ENCODE measurements around the gene COMMD6.
"Not testable (repeated sequence)": the region's sequence is repeated elsewhere in the genome, so short reads cannot be mapped to it uniquely, and the experiment has no call there.

COMMD6 gene

GRCh38 chr13:75537401-75538365 lies at the start of gene COMMD6:
Gene COMMD6, minus strand, starts transcription at chr13:75537841. Its CDS starts 36 bp downstream, at chr13:75537805.
- peak; percentile 90 for DNase-seq (ENCODE audit: low spot score)

GRCh38 chr13:75585153-75585552 lies 47.5 kb upstream of the COMMD6 start:
- no peak for DNase-seq (ENCODE audit: low spot score)

- no peak for DNase-seq (ENCODE audit: low spot score)
These were observed 45.5 kb upstream of the COMMD6 start for GRCh38 chr13:75583091-75583490.

- no peak for DNase-seq (ENCODE audit: low spot score)
These were observed 44.4 kb upstream of the COMMD6 start for GRCh38 chr13:75581874-75582640.

- DNase-seq (ENCODE audit: low spot score) = no peak
These were observed 41.9 kb upstream of the COMMD6 start for GRCh38 chr13:75579529-75579928.

- DNase-seq (ENCODE audit: low spot score) = no peak
These were observed 31.9 kb upstream of the COMMD6 start for GRCh38 chr13:75569576-75569975.

GRCh38 chr13:75566658-75567057 lies 29.0 kb upstream of the COMMD6 start:
- no peak for DNase-seq (ENCODE audit: low spot score)

GRCh38 chr13:75558145-75558840 lies 20.7 kb upstream of the COMMD6 start:
- no peak for DNase-seq (ENCODE audit: low spot score)

GRCh38 chr13:75556961-75557360 lies 19.3 kb upstream of the COMMD6 start:
- DNase-seq (ENCODE audit: low spot score) = no peak

- no peak for DNase-seq (ENCODE audit: low spot score)
These were observed 18.2 kb upstream of the COMMD6 start for GRCh38 chr13:75555836-75556235.

GRCh38 chr13:75554981-75555380 lies 17.3 kb upstream of the COMMD6 start:
- no peak for DNase-seq (ENCODE audit: low spot score)

GRCh38 chr13:75554464-75554863 lies 16.8 kb upstream of the COMMD6 start:
- DNase-seq (ENCODE audit: low spot score) = no peak

GRCh38 chr13:75550159-75550567 lies 12.5 kb upstream of the COMMD6 start:
- DNase-seq (ENCODE audit: low spot score) = peak; percentile 53

GRCh38 chr13:75549262-75550158 lies 11.9 kb upstream of the COMMD6 start, which contains the start of gene UCHL3:
Gene UCHL3, plus strand, starts transcription at chr13:75549791. Its CDS starts 30 bp downstream, at chr13:75549821.
- DNase-seq (ENCODE audit: low spot score) = peak; percentile 97

- DNase-seq (ENCODE audit: low spot score) = no peak
These were observed 10.3 kb upstream of the COMMD6 start for GRCh38 chr13:75547917-75548316.

- DNase-seq (ENCODE audit: low spot score) = not testable (repeated sequence)
These were observed 7.7 kb upstream of the COMMD6 start for GRCh38 chr13:75545386-75545785.

- DNase-seq (ENCODE audit: low spot score) = peak; percentile 68
These were observed 7.2 kb upstream of the COMMD6 start for GRCh38 chr13:75544681-75545330.

- DNase-seq (ENCODE audit: low spot score) = no peak
These were observed 4.3 kb upstream of the COMMD6 start for GRCh38 chr13:75541961-75542360.

GRCh38 chr13:75541287-75541686 lies 3.6 kb upstream of the COMMD6 start:
- DNase-seq (ENCODE audit: low spot score) = no peak

GRCh38 chr13:75533861-75534260 lies 3.8 kb downstream of the COMMD6 start:
- DNase-seq (ENCODE audit: low spot score) = no peak

- no peak for DNase-seq (ENCODE audit: low spot score)
These were observed 7.1 kb downstream of the COMMD6 start for GRCh38 chr13:75530549-75530961.

Measured in AG08396 (cell line).